Activated CD8-positive, alpha-beta T cell treated with anti-CD3 and anti-CD28 coated beads for 36 hours (primary cell): Measurements from ENCODE around the gene SLC35B2. TPM values are rescaled to one million over a fixed set of nuclear protein-coding genes. Genes with fewer than 3 reads are reported as not detected.

Experiments
- ATAC-seq: fragments of 200-7000 bp; cut with Tn5 transposase; one replicate; pipeline ENCODE4 v1.10.0; 2021; ENCODE audit warnings: mild to moderate bottlenecking, moderate library complexity
- CTCF ChIA-PET: fragments of 350-600 bp; sonication (Branson Sonifier 250); formaldehyde crosslinking; loops from one replicate; lab custom pipeline; 2021; ENCODE audit warnings: antibody characterized with exemption; lab: Charles Lee
- POLR2A ChIA-PET: fragments of 350-600 bp; sonication (Branson Sonifier 250); formaldehyde crosslinking; loops from one replicate; lab custom pipeline; 2021; ENCODE audit warnings: antibody characterized with exemption; lab: Charles Lee
- DNase-seq: peaks from one replicate; pipeline ENCODE4 v3.0.0-alpha.2; 2020
- H3K27ac Mint-ChIP-seq: one replicate; pipeline ENCODE4 v1.8.0; 2021; ENCODE audit warnings: mild to moderate bottlenecking, mixed read lengths
- H3K27me3 Mint-ChIP-seq: one replicate; pipeline ENCODE4 v1.8.0; 2021; ENCODE audit warnings: mixed read lengths
- H3K36me3 Mint-ChIP-seq: one replicate; pipeline ENCODE4 v1.8.0; 2021; ENCODE audit warnings: low read depth, mixed read lengths
- H3K4me1 Mint-ChIP-seq: one replicate; pipeline ENCODE4 v1.8.0; 2021; ENCODE audit warnings: low read depth, mixed read lengths
- H3K4me3 Mint-ChIP-seq: one replicate; pipeline ENCODE4 v1.8.0; 2021; ENCODE audit warnings: mild to moderate bottlenecking, moderate library complexity, mixed read lengths
- H3K9me3 Mint-ChIP-seq: one replicate; pipeline ENCODE4 v1.8.0; 2021; ENCODE audit warnings: mixed read lengths
- CTCF ChIP-seq: fragments of 200-600 bp; IDR thresholded peaks from one replicate; pipeline ENCODE4 v1.8.0; 2022; ENCODE audit warnings: antibody characterized with exemption, mild to moderate bottlenecking
- intact Hi-C: fragments of 100-400 bp; cut with micrococcal nuclease; formaldehyde crosslinking; loops from one replicate; pipeline ENCODE4 v1.10.0; 2022
- total RNA-seq, 2 experiments: library from RNA; stranded (reverse); gene quantifications; one replicate each; pipeline ENCODE4 v1.2.3, GENCODE V29; 2021

SLC35B2 gene
- total RNA-seq, 2 experiments from 2014 or later, result 15.4 to 16.7 TPM

- H3K4me1 Mint-ChIP-seq, result peaks cover 15% of the 10 kb centered on the region
- H3K36me3 Mint-ChIP-seq, result peaks cover 56% of the 10 kb centered on the region
- no peak overlapping the region for H3K4me3 Mint-ChIP-seq
- CTCF ChIA-PET, result interaction anchor here (0.8 to 1.7 kb wide), 2 partner anchors 56 to 110 kb away, joined by 3 to 9 read pairs; no protein-coding TSS in a partner anchor
- no peaks in the 10 kb centered on the region for H3K27me3 Mint-ChIP-seq
- H3K9me3 Mint-ChIP-seq, result no peaks in the 10 kb centered on the region
- intact Hi-C loops, result loop anchor here (10.0 kb wide), 1 partner anchor 125 kb away; no protein-coding TSS in a partner anchor
- no peak overlapping the region for H3K27ac Mint-ChIP-seq
- DNase-seq, result no peak
- ATAC-seq, result no peak
- TF ChIP-seq CTCF, result no peak
- POLR2A ChIA-PET, result interaction anchor here (1.2 to 7.6 kb wide), 4 partner anchors 18 to 100 kb away, joined by 3 to 64 read pairs (median 6); partner anchors contain the start of genes HSP90AB1 and SLC35B2
Observed at GRCh38 chr6:44229376-44230033, 27.8 kb downstream of the SLC35B2 start.

GRCh38 chr6:44228836-44229235 lies 28.5 kb downstream of the SLC35B2 start:
- peaks cover 17% of the 10 kb centered on the region for H3K4me1 Mint-ChIP-seq
- no peak overlapping the region for H3K27ac Mint-ChIP-seq
- intact Hi-C loops, result no loop called here
- no peak for DNase-seq
- no peak for ATAC-seq
- no peak overlapping the region for H3K4me3 Mint-ChIP-seq
- ChIA-PET POLR2A (no interaction called here), CTCF (interaction anchor here (1.3 to 1.7 kb wide), 2 partner anchors 9 to 56 kb away, joined by 3 to 4 read pairs; no protein-coding TSS in a partner anchor)
- TF ChIP-seq CTCF, result no peak
- H3K36me3 Mint-ChIP-seq, result peaks cover 57% of the 10 kb centered on the region
- no peaks in the 10 kb centered on the region for H3K9me3 Mint-ChIP-seq
- H3K27me3 Mint-ChIP-seq, result no peaks in the 10 kb centered on the region

GRCh38 chr6:44228433-44228832 lies 28.9 kb downstream of the SLC35B2 start:
- no peaks in the 10 kb centered on the region for H3K9me3 Mint-ChIP-seq
- ChIA-PET CTCF (interaction anchor here (1.3 to 1.7 kb wide), 2 partner anchors 10 to 55 kb away, joined by 3 to 4 read pairs; no protein-coding TSS in a partner anchor), POLR2A (interaction anchor here (7.7 kb wide), 1 partner anchor 16 kb away, joined by 131 read pairs; the partner anchor contains the start of gene HSP90AB1)
- H3K4me1 Mint-ChIP-seq, result peaks cover 17% of the 10 kb centered on the region
- DNase-seq, result no peak
- no peak for TF ChIP-seq CTCF
- peaks cover 53% of the 10 kb centered on the region for H3K36me3 Mint-ChIP-seq
- H3K27me3 Mint-ChIP-seq, result no peaks in the 10 kb centered on the region
- no peak overlapping the region for H3K27ac Mint-ChIP-seq
- no peak overlapping the region for H3K4me3 Mint-ChIP-seq
- intact Hi-C loops, result no loop called here
- no peak for ATAC-seq

GRCh38 chr6:44228031-44228430 lies 29.3 kb downstream of the SLC35B2 start:
- Mint-ChIP-seq H3K4me1 (peaks cover 18% of the 10 kb centered on the region), H3K27ac (no peak overlapping the region), H3K9me3 (no peaks in the 10 kb centered on the region), H3K4me3 (no peak overlapping the region), H3K27me3 (no peaks in the 10 kb centered on the region), H3K36me3 (peaks cover 52% of the 10 kb centered on the region)
- intact Hi-C loops, result no loop called here
- ATAC-seq (no peak), DNase-seq (no peak)
- CTCF ChIA-PET, result interaction anchor here (1.3 to 7.1 kb wide), 3 partner anchors 7 to 55 kb away, joined by 3 to 52 read pairs (median 4); no protein-coding TSS in a partner anchor
- no peak for TF ChIP-seq CTCF
- POLR2A ChIA-PET, result interaction anchor here (7.7 kb wide), 1 partner anchor 17 kb away, joined by 131 read pairs; the partner anchor contains the start of gene HSP90AB1
